Ishikawa (cell line): ENCODE data around the gene PARD3B.

Experiments
- CEBPB ChIP-seq: IDR thresholded peaks from 2 replicates; pipeline ENCODE4 v1.6.1; 2012
- CREB1 ChIP-seq: IDR thresholded peaks from 2 replicates; pipeline ENCODE4 v1.6.1; 2012; ENCODE audit warnings: low read depth
- EGR1 ChIP-seq: IDR thresholded peaks from 2 replicates; pipeline ENCODE4 v1.6.1; 2012
- EP300 ChIP-seq: IDR thresholded peaks from 2 replicates; pipeline ENCODE4 v1.6.1; 2012; ENCODE audit warnings: borderline replicate concordance
- YY1 ChIP-seq: IDR thresholded peaks from 2 replicates; pipeline ENCODE4 v1.6.1; 2012; ENCODE audit warnings: low read depth
- TF ChIP-seq, protein P1 (sequence below): IDR thresholded peaks from 2 replicates; pipeline ENCODE4 v1.6.1; 2012
- TF ChIP-seq, protein P2 (sequence below): IDR thresholded peaks from 2 replicates; pipeline ENCODE4 v1.6.1; 2012
- TF ChIP-seq, protein P3 (sequence below): IDR thresholded peaks from 2 replicates; pipeline ENCODE4 v1.6.1; 2012; ENCODE audit warnings: low read depth, mild to moderate bottlenecking

DNA sequence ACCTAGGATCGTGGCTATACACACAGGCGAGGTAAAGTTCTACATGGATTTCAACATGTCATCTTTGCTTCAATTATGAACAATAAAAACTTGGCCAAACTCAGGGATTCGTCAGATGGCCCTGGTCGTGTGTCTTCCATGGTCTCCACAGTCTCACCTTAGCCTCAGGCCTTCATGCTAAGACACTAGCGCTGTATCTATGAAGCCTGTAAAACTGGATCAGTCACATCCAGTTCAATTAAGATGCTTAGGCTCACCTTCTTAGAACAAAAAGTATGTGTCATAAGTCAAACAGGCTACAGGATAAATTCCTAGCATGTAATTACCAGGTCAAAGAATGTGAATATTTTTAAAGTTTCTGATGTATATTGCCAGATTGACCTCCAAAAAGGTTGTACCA is 1023.3 kb downstream of the PARD3B start:
- TF ChIP-seq, protein P1, sequence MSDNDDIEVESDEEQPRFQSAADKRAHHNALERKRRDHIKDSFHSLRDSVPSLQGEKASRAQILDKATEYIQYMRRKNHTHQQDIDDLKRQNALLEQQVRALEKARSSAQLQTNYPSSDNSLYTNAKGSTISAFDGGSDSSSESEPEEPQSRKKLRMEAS, result no peak
- TF ChIP-seq YY1 (no peak), CEBPB (no peak), EP300 (no peak), EGR1 (no peak), CREB1 (no peak)
- TF ChIP-seq, protein P2, sequence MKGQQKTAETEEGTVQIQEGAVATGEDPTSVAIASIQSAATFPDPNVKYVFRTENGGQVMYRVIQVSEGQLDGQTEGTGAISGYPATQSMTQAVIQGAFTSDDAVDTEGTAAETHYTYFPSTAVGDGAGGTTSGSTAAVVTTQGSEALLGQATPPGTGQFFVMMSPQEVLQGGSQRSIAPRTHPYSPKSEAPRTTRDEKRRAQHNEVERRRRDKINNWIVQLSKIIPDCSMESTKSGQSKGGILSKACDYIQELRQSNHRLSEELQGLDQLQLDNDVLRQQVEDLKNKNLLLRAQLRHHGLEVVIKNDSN, result no peak
- TF ChIP-seq, protein P3, sequence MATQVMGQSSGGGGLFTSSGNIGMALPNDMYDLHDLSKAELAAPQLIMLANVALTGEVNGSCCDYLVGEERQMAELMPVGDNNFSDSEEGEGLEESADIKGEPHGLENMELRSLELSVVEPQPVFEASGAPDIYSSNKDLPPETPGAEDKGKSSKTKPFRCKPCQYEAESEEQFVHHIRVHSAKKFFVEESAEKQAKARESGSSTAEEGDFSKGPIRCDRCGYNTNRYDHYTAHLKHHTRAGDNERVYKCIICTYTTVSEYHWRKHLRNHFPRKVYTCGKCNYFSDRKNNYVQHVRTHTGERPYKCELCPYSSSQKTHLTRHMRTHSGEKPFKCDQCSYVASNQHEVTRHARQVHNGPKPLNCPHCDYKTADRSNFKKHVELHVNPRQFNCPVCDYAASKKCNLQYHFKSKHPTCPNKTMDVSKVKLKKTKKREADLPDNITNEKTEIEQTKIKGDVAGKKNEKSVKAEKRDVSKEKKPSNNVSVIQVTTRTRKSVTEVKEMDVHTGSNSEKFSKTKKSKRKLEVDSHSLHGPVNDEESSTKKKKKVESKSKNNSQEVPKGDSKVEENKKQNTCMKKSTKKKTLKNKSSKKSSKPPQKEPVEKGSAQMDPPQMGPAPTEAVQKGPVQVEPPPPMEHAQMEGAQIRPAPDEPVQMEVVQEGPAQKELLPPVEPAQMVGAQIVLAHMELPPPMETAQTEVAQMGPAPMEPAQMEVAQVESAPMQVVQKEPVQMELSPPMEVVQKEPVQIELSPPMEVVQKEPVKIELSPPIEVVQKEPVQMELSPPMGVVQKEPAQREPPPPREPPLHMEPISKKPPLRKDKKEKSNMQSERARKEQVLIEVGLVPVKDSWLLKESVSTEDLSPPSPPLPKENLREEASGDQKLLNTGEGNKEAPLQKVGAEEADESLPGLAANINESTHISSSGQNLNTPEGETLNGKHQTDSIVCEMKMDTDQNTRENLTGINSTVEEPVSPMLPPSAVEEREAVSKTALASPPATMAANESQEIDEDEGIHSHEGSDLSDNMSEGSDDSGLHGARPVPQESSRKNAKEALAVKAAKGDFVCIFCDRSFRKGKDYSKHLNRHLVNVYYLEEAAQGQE, result no peak
